Activated T-helper 1 cell treated with anti-CD3 and anti-CD28 coated beads, Interleukin-2, amount 50 U/mL, for 16 hours (primary cell): Measurements from ENCODE around the gene IP6K1.
"Not testable (repeated sequence)": the region's sequence is repeated elsewhere in the genome, so short reads cannot be mapped to it uniquely, and the experiment has no call there.

Experiments used
- DNase-seq, 2 donors: peaks; one replicate each; pipeline ENCODE4 v3.0.0-alpha.2; 2020; ENCODE audit warnings: low read depth in 1 of 2, low spot score in 1 of 2

IP6K1 gene

GRCh38 chr3:49769286-49769915, 16.9 kb downstream of the IP6K1 start:
- DNase-seq, result no peak

GRCh38 chr3:49763981-49764380, 22.4 kb downstream of the IP6K1 start:
- no peak for DNase-seq

GRCh38 chr3:49761661-49762060, 24.7 kb downstream of the IP6K1 start:
- DNase-seq, result no peak

GRCh38 chr3:49759226-49759625, 27.1 kb downstream of the IP6K1 start:
- DNase-seq, result no peak

GRCh38 chr3:49757197-49757596, 29.1 kb downstream of the IP6K1 start:
- no peak for DNase-seq

GRCh38 chr3:49756036-49756435, 30.3 kb downstream of the IP6K1 start:
- DNase-seq, result no peak

GRCh38 chr3:49754536-49754935, 31.8 kb downstream of the IP6K1 start:
- no peak for DNase-seq

- no peak for DNase-seq
Observed at GRCh38 chr3:49751501-49751900, 34.8 kb downstream of the IP6K1 start.

- DNase-seq, result no peak
Observed at GRCh38 chr3:49750056-49750455, 36.3 kb downstream of the IP6K1 start.

GRCh38 chr3:49748874-49749273, 37.5 kb downstream of the IP6K1 start:
- not testable (repeated sequence) for DNase-seq

- DNase-seq, result no peak
Observed at GRCh38 chr3:49747792-49748480, 38.4 kb downstream of the IP6K1 start.

- no peak for DNase-seq
Observed at GRCh38 chr3:49745986-49746385, 40.4 kb downstream of the IP6K1 start.

GRCh38 chr3:49740427-49740826, 45.9 kb downstream of the IP6K1 start:
- DNase-seq, result no peak

- no peak for DNase-seq
Observed at GRCh38 chr3:49738067-49738713, 48.2 kb downstream of the IP6K1 start.

- no peak for DNase-seq
Observed at GRCh38 chr3:49734752-49735151, 51.6 kb downstream of the IP6K1 start.

GRCh38 chr3:49733551-49733950, 52.8 kb downstream of the IP6K1 start:
- no peak for DNase-seq

GRCh38 chr3:49732597-49732996, 53.7 kb downstream of the IP6K1 start:
- no peak for DNase-seq

GRCh38 chr3:49729966-49730609, 56.3 kb downstream of the IP6K1 start:
- DNase-seq, result no peak

- no peak for DNase-seq
Observed at GRCh38 chr3:49727924-49728361, 58.4 kb downstream of the IP6K1 start.

- DNase-seq, result no peak
Observed at GRCh38 chr3:49727154-49727923, 59.0 kb downstream of the IP6K1 start.
